ENCODE measurements around the gene ABR.
"Not testable (repeated sequence)": the region's sequence is repeated elsewhere in the genome, so short reads cannot be mapped to it uniquely, and the experiment has no call there.

Gene ABR

DNA sequence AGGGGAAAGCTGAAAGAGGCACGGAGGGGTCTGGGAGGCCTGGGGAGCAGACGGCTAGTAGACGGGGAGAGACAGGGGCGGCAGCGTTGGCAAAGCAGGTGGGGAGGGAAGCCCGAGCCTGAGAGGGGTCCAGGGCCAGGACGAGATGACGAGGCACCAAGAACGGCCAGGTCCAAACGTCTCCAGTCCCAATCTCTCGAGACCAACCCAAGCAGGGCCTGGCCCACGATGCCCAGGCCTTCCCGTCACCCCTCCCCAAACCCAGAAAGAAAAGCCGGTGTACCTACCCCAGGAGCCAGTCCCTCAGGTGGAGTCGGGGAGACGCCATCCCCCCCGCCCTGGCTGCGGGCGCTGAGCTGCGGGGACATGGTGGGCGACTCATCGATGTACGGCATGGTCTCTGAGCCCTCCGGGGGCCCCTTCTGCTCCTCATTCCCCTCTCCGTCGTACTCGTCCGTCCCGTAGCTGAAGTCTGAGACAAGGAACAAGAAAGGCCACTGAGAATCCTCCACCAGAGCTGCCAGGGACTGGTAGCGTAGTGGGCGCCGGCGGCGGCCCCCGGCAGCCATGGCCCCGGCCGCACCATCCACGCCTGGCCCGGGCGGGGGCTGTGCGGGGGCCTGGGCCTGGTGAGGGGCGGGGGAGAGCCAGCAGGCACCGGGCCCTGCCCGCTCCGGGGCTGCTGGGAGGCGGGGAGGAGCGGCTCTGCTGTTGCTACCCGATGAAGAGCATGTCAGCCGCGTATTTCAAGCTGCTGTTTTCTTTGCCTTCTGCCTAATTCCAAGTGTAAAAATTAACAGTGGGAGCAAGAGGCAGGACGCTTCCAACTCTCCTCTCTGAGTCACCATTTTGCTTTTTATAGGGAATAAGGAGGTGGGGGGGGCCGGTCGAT lies 54.6 kb downstream of the ABR start:
- DNase-seq: no peak
- in situ Hi-C loops (cut with HindIII; ENCODE audit: low pct_ligation_motif_present, low sequenced_read_pairs): no loop called here
- H3K27ac ChIP-seq: no peak overlapping the region
- no peaks in the 10 kb centered on the region for H3K36me3 ChIP-seq (replicated peaks)
- no peak overlapping the region for H3K4me3 ChIP-seq (ENCODE audit: low read depth, low read length)
- H3K27me3 ChIP-seq (replicated peaks): no peaks in the 10 kb centered on the region
- TF ChIP-seq, protein P1, sequence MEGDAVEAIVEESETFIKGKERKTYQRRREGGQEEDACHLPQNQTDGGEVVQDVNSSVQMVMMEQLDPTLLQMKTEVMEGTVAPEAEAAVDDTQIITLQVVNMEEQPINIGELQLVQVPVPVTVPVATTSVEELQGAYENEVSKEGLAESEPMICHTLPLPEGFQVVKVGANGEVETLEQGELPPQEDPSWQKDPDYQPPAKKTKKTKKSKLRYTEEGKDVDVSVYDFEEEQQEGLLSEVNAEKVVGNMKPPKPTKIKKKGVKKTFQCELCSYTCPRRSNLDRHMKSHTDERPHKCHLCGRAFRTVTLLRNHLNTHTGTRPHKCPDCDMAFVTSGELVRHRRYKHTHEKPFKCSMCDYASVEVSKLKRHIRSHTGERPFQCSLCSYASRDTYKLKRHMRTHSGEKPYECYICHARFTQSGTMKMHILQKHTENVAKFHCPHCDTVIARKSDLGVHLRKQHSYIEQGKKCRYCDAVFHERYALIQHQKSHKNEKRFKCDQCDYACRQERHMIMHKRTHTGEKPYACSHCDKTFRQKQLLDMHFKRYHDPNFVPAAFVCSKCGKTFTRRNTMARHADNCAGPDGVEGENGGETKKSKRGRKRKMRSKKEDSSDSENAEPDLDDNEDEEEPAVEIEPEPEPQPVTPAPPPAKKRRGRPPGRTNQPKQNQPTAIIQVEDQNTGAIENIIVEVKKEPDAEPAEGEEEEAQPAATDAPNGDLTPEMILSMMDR (IDR thresholded peaks at IDR 0.05; ENCODE audit: low read depth, low read length, missing control alignments): no peak

DNA sequence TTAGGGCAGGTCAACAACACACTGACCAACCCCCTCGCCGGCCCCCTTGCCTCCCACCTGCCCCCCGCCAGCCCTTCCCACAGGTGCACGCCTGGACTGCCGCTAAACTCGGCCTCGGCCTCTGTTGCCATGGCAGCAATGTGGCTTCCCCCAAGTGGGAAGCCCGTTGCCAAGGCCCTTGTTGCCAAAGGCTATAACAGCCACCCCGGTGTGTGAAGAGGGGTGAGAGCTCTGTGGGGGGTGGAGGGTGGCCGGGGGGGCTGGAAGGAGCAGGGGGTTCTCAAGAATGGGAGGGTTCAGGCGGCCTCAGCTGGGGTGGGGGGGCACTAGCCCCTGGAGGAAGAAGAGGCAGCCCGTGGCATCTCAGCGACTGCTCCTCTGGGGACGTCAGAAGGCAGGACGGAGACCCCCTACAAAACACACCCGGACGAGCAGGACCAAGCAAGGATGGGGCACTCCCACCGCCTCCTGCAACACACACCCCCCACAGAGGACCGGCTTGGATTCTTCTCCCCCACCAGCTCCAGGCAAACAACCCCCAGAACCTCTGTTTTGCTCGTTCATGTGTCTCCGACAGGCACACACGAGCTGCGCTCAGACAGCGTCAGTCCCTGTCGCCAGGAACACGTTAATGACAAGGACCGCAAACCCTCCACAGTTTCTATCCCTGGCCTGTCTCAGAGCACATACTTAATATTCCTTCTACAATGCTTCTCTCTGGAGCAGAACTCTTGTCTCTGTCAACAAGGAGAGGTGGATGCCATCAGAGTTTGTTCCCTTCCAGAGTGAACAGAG lies 55.7 kb downstream of the ABR start:
- in situ Hi-C loops (cut with HindIII; ENCODE audit: low pct_ligation_motif_present, low sequenced_read_pairs): no loop called here
- TF ChIP-seq, protein P1 (IDR thresholded peaks at IDR 0.05; ENCODE audit: low read depth, low read length, missing control alignments): no peak
- Histone ChIP-seq H3K27ac (no peak overlapping the region), H3K36me3 (replicated peaks) (no peaks in the 10 kb centered on the region), H3K27me3 (replicated peaks) (no peaks in the 10 kb centered on the region), H3K4me3 (ENCODE audit: low read depth, low read length) (no peak overlapping the region)
- no peak for DNase-seq

DNA sequence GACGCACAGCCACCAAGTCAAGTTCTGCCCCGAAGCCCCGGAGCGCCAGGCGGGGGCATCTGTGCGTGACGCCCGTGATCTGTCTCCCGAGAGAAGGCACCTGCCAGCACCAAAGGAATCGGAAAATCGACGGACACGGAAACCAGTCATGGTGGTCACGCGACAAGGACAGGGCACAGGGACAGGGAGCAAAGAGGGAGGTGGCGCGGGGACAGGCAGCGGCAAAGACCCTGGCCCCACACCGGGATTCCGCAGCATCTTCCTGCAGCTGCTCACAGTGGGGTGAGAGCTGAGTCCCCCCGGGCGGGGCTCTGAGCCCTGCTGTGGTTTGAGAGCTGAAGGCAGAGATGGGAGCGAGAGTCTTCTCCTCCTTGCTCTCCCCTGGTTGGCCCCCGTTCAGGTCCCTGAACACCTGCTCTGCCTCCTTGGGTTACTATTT lies 56.4 kb downstream of the ABR start:
- Histone ChIP-seq H3K4me3 (ENCODE audit: low read depth, low read length) (no peak overlapping the region), H3K27ac (no peak overlapping the region), H3K27me3 (replicated peaks) (no peaks in the 10 kb centered on the region), H3K36me3 (replicated peaks) (no peaks in the 10 kb centered on the region)
- DNase-seq: no peak
- TF ChIP-seq, protein P1 (IDR thresholded peaks at IDR 0.05; ENCODE audit: low read depth, low read length, missing control alignments): no peak
- in situ Hi-C loops (cut with HindIII; ENCODE audit: low pct_ligation_motif_present, low sequenced_read_pairs): no loop called here

DNA sequence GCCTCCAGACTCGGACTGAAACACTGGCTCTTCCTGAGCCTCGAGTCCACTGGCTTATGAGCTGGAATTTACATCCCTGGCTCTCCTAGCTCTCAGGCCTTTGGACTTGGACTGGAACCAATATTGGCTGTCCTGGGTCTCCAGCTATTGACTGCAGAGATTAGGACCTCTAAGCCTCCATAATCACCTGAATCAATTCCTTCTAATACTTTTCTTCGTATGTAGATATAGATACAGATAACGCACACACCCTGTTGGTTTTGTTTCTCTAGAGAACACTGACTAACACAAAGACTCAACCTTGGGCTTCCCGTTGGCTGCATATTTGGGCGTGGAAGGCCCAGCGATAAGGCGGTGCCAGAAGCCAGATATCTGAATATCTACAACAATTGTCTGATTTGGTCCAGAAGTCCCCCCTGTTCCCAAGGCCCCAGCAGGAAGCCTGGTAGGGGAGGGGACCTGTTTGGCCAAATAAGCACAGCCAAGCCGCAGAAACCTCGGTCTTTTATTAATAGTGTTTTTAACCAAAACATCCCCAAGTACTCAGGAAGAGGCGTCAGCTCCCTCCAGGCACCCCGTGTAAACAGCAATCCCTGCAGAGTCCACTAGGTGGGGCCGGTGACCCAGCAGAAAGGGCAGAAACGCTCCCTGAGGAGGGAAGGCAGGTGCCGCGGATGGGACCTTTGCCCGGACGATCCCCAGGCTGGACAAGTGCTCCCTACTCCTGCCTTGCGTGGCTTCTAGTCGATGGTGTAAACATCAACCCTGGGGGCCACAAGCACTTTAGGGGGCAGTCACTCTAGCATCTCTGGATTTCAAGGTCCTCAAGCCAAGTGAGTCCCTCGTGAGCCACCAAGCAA lies 57.0 kb downstream of the ABR start:
- peak; percentile 35 for DNase-seq
- Histone ChIP-seq H3K27ac (no peak overlapping the region), H3K36me3 (replicated peaks) (no peaks in the 10 kb centered on the region), H3K4me3 (ENCODE audit: low read depth, low read length) (no peak overlapping the region), H3K27me3 (replicated peaks) (no peaks in the 10 kb centered on the region)
- TF ChIP-seq, protein P1 (IDR thresholded peaks at IDR 0.05; ENCODE audit: low read depth, low read length, missing control alignments): peak; percentile 95
- in situ Hi-C loops (cut with HindIII; ENCODE audit: low pct_ligation_motif_present, low sequenced_read_pairs): no loop called here

DNA sequence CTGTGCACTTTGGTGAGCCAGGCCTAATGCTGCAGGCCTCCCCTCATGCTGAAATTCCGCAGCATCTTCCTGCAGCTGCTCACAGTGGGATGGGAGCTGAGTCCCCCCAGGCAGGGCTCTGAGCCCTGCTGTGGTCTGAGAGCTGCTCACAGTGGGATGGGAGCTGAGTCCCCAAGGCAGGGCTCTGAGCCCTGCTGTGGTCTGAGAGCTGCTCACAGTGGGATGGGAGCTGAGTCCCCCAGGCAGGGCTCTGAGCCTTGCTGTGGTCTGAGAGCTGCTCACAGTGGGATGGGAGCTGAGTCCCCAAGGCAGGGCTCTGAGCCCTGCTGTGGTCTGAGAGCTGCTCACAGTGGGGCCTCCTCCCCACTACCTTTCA lies 58.4 kb downstream of the ABR start:
- in situ Hi-C loops (cut with HindIII; ENCODE audit: low pct_ligation_motif_present, low sequenced_read_pairs); H3K36me3 ChIP-seq (replicated peaks); H3K27ac ChIP-seq; DNase-seq; H3K27me3 ChIP-seq (replicated peaks); H3K4me3 ChIP-seq (ENCODE audit: low read depth, low read length): not testable (repeated sequence)

Data from brain microvascular endothelial cell (primary cell).